Measurements from ENCODE around the gene IL36B.

Gene IL36B

DNA sequence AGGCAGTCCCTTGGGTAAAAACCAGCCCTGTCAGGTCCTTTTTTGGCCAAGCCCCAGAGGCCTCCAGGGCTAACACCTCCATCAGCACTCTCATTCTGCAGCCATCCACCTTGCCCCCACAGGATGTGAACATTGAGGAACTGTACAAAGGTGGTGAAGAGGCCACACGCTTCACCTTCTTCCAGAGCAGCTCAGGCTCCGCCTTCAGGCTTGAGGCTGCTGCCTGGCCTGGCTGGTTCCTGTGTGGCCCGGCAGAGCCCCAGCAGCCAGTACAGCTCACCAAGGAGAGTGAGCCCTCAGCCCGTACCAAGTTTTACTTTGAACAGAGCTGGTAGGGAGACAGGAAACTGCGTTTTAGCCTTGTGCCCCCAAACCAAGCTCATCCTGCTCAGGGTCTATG, 22.4 kb upstream of the IL36B start:
- no peak for DNase-seq

DNA sequence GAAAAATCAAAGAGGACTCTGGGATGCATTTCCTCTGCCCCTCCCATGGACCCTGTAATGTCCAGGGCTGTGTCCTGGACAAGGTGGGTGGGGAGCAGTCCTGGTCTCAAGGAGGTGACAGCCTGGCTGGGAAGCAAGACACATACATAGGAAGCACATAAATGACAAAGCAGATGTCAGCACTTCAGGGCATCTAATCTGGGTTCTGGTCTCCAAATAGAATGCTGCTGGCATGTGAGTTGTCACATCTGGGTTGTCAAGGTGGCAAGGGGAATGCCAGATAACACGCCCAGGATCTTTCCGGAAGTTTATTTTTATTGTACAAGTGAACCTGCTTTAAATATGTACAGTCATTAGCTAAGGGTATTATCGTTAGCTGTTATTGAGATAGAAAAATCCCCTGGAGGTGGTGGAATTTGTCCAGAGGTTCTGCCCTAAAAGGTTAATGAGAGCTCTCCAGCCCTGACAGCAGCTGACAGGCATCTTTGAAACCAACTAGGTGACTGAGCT, 20.7 kb upstream of the IL36B start:
- DNase-seq = no peak

DNA sequence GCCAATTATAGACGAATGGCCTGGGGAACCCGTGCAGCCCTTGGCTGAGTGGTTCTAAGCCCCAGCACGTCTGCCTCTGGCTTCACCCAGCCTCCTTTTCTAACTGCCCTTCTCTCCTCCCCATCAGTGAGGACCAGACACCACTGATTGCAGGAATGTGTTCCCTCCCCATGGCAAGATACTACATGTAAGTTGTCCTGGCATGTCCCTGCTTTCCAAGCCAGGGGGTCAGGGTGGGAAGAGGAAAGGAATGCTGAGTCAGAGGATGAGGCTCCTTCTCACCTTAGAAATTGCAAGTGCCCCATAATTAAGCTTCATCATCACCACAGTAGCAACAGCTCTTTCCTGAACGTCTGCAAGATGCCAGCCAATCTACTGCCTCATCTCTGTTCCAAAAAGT, 19.9 kb upstream of the IL36B start:
- DNase-seq = no peak

DNA sequence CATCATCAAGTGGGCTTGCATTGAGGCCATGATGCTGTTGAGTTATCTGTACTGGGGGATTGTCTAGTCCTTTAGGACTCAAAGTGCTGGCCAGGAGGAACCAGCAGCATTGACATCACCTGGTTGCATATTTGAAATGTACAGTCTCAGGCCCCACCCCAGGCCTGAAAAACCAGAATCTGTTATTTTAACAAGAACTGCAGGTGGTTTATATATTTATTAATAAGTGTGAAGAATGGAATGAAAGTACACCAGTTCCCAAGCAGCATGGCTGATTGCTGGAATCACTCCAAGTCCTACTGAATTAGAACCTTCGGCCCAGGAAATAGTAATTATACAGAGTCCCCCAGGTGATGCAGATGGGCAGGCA, 17.9 kb upstream of the IL36B start:
- DNase-seq = no peak

DNA sequence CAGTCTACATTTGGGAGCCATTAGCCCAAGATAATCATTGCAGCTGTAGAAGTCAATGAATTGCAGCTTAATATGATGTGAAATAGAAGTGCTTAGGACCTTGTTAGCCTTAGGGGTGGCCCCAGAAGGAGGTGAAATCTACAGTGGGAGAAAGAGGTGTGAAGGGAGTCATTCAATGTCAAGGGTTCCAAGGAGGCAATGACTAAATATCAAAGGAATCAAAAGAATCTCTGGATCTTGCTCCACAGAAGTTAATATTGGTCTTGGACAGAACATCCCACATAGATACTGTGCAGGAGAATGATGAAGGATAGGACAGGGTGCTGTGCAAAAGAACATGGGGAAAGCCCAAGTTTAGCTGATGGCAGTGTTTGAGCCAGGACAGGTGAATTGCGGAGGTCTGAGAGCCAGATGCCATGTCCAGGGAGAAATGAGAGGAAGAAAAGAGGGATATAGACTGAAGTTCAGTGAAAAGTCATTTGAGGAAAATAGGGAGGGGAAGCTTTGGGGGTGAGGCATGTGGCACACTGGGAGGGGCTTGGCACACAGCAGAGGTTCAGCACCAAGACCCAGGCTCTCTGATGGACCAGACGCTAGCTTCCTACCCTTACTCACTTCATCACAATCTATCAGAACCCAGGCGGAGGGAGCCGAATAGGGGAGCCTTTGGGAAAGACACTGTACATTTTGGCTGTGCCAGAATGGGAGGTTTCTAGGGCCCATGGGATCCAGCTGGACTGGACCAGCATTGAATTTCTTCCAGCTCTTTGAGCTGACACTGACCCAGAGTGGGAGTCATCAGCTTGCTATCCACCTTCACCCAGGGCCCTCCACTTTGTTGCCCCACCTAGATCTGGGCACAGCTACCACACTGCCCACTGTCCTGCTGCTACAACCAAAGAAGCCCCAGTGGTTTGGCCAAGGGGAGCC, 17.3 kb upstream of the IL36B start:
- no peak for DNase-seq

DNA sequence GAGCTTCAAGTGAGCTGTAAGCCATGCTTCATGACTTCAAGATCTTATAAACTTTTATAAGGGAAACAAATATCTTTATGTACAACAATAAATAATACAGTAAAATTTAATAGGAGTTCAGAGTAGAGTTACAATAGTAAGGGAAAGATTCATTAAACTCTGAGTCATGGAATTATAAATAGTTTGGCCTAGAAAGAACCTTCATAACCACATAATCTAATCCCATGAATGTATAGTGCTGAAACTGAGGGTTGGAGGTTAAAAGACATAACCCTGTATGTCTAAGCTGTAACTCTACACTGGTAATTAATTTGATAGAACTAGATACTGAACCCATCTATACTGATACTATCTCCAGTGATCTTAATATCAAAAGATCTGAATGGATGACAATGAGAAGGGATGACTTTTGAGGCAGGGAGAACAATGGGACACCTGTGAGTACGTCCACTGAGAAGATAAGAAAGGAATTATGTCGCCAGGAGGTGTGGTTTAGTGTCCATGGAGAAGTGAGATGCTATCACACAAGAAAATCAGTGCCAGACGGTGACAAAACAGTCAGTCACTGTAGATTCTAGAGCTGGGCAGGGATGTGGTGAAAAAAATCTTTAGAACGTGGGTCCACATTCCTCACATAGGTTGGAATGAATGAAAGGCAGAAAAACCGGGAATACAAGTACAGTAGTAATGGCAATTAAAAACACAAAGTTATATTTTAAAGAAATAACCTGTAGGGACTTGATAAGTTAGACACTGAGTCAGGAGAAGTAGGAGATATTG, 16.2 kb upstream of the IL36B start:
- no peak for DNase-seq

GRCh38 chr2:113068249-113068648, 15.6 kb upstream of the IL36B start:
- DNase-seq = no peak

DNA sequence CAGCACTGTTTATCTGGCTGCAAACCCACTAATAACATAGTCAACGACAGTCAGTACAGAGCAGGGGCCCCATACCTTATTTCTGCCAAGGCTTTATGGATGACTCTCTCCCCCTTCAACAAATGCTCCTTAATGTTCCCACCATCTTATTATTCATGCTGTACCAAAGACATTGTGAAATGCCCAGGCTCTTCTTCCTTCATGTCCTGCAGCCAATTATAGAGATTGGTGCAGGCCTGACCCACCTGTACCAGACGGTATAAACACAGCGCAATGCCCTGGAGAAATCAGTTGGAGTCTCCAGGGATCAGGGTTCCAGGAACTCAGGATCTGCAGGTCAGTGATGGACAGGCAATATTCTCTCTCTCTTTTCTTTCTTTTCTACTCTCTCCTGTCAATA, 15.0 kb upstream of the IL36B start, which contains the start of gene IL1F10:
IL1F10 (plus strand) TSS at position 290 of the 400 bp plus-strand sequence. CDS start 4,769 bp downstream, outside the sequence.
- no peak for DNase-seq

DNA sequence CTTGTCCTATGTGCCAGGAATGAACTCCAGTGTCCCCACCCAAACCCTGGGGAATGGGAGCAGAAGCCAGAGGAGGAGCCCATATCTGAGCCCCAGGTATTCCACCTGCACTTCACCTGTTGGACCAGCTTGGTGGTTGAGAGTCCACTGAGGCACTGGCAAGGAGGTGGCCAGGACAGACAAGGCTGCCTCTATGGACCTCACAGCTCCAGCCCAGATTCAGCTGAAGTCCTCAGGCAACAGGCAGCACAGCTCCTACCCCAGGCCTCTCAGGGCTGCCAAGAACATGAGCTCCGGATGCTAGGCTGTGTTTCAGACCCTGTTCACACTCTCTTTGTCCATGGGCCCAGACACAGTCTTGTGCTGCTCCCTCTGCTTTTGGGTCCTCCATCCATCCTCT, 12.2 kb upstream of the IL36B start:
- DNase-seq = no peak

GRCh38 chr2:113064281-113064680, 11.6 kb upstream of the IL36B start:
- DNase-seq = no peak

DNA sequence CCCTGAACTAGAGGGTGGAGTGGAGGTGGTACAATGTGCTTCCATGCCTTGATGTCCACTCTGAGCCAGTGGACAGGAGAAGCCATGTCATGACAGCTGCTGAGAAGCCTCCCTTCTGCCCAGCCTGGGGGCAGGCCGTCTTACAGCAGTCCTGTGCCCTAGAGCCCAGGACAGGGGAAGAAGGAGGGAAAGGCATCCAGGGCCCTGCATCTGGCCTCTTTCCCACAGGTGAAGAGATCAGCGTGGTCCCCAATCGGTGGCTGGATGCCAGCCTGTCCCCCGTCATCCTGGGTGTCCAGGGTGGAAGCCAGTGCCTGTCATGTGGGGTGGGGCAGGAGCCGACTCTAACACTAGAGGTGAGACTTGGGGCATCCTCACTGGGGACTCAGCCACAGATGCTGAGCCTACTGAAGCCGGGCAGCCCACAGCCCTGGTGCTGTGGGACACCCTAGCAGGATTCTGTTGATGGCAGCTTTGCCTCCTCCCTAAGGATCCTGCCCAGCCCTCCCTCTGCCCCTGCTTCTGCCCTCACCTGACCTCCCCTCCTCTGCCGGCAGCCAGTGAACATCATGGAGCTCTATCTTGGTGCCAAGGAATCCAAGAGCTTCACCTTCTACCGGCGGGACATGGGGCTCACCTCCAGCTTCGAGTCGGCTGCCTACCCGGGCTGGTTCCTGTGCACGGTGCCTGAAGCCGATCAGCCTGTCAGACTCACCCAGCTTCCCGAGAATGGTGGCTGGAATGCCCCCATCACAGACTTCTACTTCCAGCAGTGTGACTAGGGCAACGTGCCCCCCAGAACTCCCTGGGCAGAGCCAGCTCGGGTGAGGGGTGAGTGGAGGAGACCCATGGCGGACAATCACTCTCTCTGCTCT, 9.5 kb upstream of the IL36B start:
- no peak for DNase-seq

DNA sequence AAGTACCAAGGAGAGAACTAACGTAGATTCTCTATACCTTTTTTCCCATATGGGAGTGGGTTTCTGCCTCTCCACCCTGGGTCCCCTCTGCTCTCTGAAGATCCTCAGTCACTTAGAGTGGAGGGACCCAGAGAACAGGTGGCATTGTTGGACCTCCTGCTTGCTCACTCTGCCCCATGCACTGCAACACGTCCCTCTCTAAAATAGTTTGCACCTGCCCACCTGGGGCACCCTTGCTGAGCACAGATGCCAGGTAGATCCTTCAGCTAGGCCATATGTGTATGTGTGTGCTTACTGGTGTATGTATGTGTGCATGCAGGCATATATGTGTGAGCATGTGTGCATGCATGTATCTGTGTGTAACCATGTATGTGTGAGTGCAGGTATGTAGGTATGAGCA, 8.6 kb upstream of the IL36B start:
- DNase-seq = no peak

DNA sequence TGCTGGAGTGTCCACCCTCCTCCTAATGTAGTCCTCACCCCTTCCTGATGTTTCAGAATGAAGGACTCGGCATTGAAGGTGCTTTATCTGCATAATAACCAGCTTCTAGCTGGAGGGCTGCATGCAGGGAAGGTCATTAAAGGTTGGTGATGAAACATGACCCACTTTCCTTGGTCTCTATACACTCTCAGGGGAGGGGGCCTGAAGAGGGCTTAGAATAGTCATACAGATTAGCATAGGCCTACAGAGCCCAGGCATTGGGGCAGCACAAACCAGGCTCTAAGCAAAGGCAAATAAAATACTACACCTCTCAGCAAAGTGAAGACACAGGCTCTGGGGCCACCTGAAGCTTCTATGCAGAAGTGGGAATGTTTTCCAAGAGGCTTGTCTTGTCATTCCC, 8.1 kb upstream of the IL36B start:
- no peak for DNase-seq

- no peak for DNase-seq
Measured at GRCh38 chr2:113060396-113060795, 7.7 kb upstream of the IL36B start.

GRCh38 chr2:113058998-113059960, 6.6 kb upstream of the IL36B start, which contains the start of gene IL36RN:
TSS of gene IL36RN (plus strand) at chr2:113059198. CDS start at chr2:113059439, 241 bp downstream.
- DNase-seq = no peak

DNA sequence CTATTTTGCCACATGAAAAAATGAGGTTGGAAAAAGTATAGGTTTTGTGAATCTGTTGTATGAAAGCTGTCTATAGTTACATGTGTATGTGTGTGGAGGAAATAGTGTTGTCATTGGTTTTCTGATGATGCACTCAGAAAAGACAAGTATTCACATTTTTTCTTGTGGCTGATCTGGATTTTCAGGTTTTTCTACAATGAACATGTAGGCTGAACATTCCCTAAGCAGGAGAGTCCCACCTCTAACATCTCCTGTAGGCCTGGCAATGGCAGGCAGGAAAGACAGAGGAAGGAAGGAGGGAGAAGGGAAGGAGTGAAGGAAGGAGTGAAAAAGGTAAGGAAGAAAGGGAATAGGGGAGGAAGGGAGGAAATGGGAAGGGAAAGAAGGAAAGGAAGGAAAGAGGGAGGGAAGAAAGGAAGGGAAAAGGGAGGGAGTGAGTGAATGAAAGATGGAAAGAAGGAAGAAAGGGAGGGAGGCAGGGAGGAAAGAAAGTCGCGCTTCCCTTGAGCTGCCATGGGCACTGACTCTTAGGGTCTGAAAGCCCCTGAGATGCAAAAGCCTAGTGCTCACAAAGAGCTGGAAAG, 5.8 kb upstream of the IL36B start:
- no peak for DNase-seq

DNA sequence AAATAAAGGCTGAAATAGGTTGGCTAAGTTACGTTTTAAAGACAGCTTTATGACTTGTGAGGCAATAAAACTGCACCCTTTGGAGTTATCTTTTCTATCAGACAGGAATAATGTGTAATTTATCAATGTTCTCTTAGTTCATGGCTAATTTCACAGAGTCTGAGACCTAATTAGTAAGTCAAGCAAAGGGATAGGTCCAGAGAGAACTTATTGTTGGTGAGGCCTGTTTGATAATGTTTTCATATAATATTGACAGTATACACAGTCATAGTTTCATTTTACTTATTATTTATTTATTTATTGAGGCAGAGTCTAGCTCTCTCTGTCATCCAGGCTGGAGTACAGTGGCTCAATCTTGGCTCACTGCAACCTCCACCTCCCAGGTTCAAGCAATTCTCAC, 4.5 kb upstream of the IL36B start:
- DNase-seq = no peak

GRCh38 chr2:113056521-113056920, 3.9 kb upstream of the IL36B start:
- no peak for DNase-seq

- DNase-seq = no peak
Measured at GRCh38 chr2:113054066-113054465, 1.4 kb upstream of the IL36B start.

DNA sequence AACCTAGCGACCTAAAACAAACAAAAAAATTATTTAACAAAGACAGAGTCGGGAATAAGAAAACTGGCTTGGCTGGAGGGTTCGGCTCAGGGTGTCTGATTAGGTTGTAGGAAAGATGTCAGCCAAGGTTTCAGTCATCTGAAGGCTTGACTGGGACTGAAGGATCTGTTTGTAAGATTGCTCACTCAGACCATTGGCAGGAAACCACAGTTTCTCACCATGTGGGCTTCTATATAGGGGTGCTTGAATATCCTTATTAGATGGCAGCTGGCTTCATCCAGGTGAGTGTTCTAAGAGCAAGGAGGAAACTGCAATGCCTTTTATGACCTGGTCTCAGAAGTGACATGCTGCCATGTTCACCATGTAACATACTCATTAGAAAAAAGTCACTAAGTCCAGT, 999 bp upstream of the IL36B start:
- no peak for DNase-seq

Data from NCI-H2081 treated with DMSO at 0.1 percent for 48 hours (cell line).